Panc1 (cell line): ENCODE measurements around the gene AKAP8L. TPM values are rescaled to one million over a fixed set of nuclear protein-coding genes. Genes with fewer than 3 reads are reported as not detected.
"Not testable (repeated sequence)": the region's sequence is repeated elsewhere in the genome, so short reads cannot be mapped to it uniquely, and the experiment has no call there.

Source experiments
- ATAC-seq: fragments of 200-7000 bp; cut with Tn5 transposase; 2 replicates; pipeline ENCODE4 v1.9.1; 2020; ENCODE audit warnings: mild to moderate bottlenecking, moderate library complexity
- BruUV-seq: library from RNA; stranded (reverse); fragments of 400-500 nt; replicated peaks from 2 replicates; lab custom pipeline; 2021; lab: Mats Ljungman, UMichigan
- CTCF ChIA-PET: fragments of 300-600 bp; sonication (Branson Sonifier 250); formaldehyde crosslinking; loops from one replicate; lab custom pipeline; 2022; ENCODE audit warnings: antibody characterized with exemption; lab: Charles Lee
- POLR2A ChIA-PET: fragments of 300-600 bp; sonication (Branson Sonifier 250); formaldehyde crosslinking; loops from one replicate; lab custom pipeline; 2022; ENCODE audit warnings: antibody characterized with exemption; lab: Charles Lee
- DNase-seq: peaks from one replicate; pipeline ENCODE4 v3.0.0-alpha.2; 2010; ENCODE audit warnings: low read depth, low spot score
- H3K27ac ChIP-seq: 2 replicates; pipeline ENCODE4 v1.5.1; 2011; ENCODE audit warnings: mild to moderate bottlenecking, low read length, inconsistent platforms
- H3K27me3 ChIP-seq: fragments of 200-500 bp; sonication (Bioruptor generic); 2 replicates; pipeline ENCODE4 v1.6.0; 2014; ENCODE audit warnings: low read length, inconsistent platforms; ENCODE audit not compliant: control insufficient read depth, insufficient read depth
- H3K36me3 ChIP-seq: fragments of 200-500 bp; sonication (Bioruptor generic); 2 replicates; pipeline ENCODE4 v1.5.1; 2014; ENCODE audit warnings: inconsistent platforms, mild to moderate bottlenecking, low read length, moderate library complexity; ENCODE audit not compliant: control insufficient read depth, insufficient read depth
- H3K4me1 ChIP-seq: 2 replicates; pipeline ENCODE4 v1.5.1; 2011; ENCODE audit warnings: inconsistent platforms, mild to moderate bottlenecking, low read length, moderate library complexity; ENCODE audit not compliant: control insufficient read depth, insufficient read depth
- H3K4me3 ChIP-seq, 2 experiments: 2 replicates each; pipeline ENCODE4 v1.5.1; 2011 to 2012; ENCODE audit warnings: low read depth in 2 of 2, low read length in 2 of 2, mild to moderate bottlenecking in 2 of 2, inconsistent platforms in 1 of 2, moderate library complexity in 1 of 2
- H3K9me3 ChIP-seq: fragments of 200-500 bp; sonication (Bioruptor generic); 2 replicates; pipeline ENCODE4 v1.5.1; 2014; ENCODE audit warnings: low read depth, mild to moderate bottlenecking, inconsistent platforms, low read length, moderate library complexity; ENCODE audit not compliant: control insufficient read depth, insufficient read depth
- POLR2AphosphoS5 ChIP-seq: IDR thresholded peaks from 2 replicates; pipeline ENCODE4 v1.6.1; 2012; ENCODE audit warnings: mild to moderate bottlenecking, low read depth, low read length, moderate library complexity
- SIN3A ChIP-seq: IDR thresholded peaks from 2 replicates; pipeline ENCODE4 v1.6.1; 2012; ENCODE audit warnings: low read depth, mild to moderate bottlenecking, low read length, moderate library complexity, borderline replicate concordance; ENCODE audit not compliant: insufficient read depth
- TCF7L2 ChIP-seq: IDR thresholded peaks from 2 replicates; pipeline ENCODE4 v1.6.1; 2011; ENCODE audit warnings: mild to moderate bottlenecking, low read depth, low read length, inconsistent platforms
- in situ Hi-C: cut with HindIII; loops from 2 replicates; pipeline ENCODE4 v1.10.0; 2016; ENCODE audit warnings: low sequenced_read_pairs, low pct_unique_long_range_greater_than_20kb
- intact Hi-C: fragments of 100-400 bp; cut with micrococcal nuclease; formaldehyde crosslinking; loops from one replicate; pipeline ENCODE4 v1.10.0; 2022; ENCODE audit not compliant: unreplicated experiment
- total RNA-seq: library from RNA; stranded (reverse); gene quantifications from one replicate; pipeline ENCODE4 v1.2.1, GENCODE V29; 2021; ENCODE audit not compliant: unreplicated experiment
- TF ChIP-seq, protein P1 (sequence below): fragments of 450-650 bp; IDR thresholded peaks from 2 replicates; pipeline ENCODE4 v1.5.1; 2017; ENCODE audit warnings: mild to moderate bottlenecking
- TF ChIP-seq, protein P2 (sequence below), 2 experiments: IDR thresholded peaks; 2 replicates each; pipeline ENCODE4 v1.6.1; 2011 to 2012; ENCODE audit warnings: low read depth in 2 of 2, control low read depth in 1 of 2, low read length in 1 of 2, mild to moderate bottlenecking in 1 of 2, moderate library complexity in 1 of 2; ENCODE audit not compliant: insufficient read depth in 1 of 2

Gene AKAP8L
- total RNA-seq, 1 experiment from 2014 or later, result 65.5 TPM

DNA sequence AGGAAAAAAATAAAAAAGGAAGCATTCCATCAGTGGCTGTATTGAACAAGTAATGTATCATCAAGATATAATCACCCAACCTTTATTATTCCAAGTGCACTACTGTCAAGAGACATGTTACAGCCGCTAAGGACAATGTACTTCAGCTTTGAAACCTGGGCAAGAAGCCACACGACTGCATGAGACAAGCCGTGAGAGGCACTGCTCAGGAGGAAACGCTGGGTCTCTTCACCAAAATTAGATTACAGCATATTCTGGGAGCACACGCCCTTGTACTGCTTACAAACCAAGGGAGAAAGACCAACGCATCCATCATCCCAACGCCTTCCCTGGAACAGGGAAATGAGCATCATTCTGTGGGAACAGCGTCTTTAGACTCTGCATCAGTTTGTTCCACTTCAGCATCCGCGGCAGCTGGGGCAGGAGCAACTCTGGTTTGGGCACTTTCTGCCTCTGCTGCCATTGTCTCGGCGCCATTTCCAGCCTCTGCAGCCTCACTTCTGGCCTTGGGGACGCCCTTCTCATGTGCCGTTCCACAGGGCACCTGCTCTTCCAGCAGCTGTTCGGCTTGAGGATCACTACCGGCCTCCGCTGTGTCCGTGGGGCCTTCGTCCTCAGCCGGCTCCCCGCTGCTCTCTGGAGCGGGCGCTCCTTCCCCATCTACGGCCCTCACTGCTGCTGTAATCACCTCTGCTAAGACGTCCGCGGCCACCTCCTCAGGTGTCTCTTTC, 64.1 kb downstream of the AKAP8L start:
- 0 out of 2 replicates have a peak, but pooled peaks have one; percentile 35 for ATAC-seq
- CTCF ChIA-PET, result no interaction called here
- in situ Hi-C loops, result no loop called here

DNA sequence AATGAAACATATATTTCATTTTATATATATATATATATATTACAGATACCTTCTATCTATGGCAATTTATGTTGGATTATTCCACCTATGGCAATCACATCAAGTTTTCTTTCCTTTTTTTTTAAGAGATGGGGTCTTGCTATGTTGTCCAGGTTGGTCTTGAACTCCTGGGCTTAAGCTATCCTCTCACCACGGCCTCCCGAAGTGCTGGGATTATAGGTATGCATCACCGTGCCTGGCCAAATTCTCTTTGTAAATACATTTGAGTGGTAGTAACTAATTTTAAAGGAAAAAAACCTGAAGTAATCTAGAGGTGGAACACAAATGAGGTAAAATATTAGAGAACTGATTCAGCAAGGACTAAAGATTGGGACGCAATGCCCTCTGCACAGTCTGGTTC, 64.9 kb downstream of the AKAP8L start:
- ChIA-PET CTCF (no interaction called here), POLR2A (no interaction called here)
- no peak overlapping the region for H3K27ac ChIP-seq
- H3K4me1 ChIP-seq, result no peaks in the 10 kb centered on the region
- ATAC-seq, result no peak
- H3K4me3 ChIP-seq, result no peak overlapping the region
- BruUV-seq, result no TSS peak
- no peaks in the 10 kb centered on the region for H3K27me3 ChIP-seq
- no peaks in the 10 kb centered on the region for H3K9me3 ChIP-seq
- TF ChIP-seq POLR2AphosphoS5 (no peak), SIN3A (no peak), TCF7L2 (no peak)
- TF ChIP-seq, protein P1, sequence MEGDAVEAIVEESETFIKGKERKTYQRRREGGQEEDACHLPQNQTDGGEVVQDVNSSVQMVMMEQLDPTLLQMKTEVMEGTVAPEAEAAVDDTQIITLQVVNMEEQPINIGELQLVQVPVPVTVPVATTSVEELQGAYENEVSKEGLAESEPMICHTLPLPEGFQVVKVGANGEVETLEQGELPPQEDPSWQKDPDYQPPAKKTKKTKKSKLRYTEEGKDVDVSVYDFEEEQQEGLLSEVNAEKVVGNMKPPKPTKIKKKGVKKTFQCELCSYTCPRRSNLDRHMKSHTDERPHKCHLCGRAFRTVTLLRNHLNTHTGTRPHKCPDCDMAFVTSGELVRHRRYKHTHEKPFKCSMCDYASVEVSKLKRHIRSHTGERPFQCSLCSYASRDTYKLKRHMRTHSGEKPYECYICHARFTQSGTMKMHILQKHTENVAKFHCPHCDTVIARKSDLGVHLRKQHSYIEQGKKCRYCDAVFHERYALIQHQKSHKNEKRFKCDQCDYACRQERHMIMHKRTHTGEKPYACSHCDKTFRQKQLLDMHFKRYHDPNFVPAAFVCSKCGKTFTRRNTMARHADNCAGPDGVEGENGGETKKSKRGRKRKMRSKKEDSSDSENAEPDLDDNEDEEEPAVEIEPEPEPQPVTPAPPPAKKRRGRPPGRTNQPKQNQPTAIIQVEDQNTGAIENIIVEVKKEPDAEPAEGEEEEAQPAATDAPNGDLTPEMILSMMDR, result no peak
- TF ChIP-seq, protein P2, sequence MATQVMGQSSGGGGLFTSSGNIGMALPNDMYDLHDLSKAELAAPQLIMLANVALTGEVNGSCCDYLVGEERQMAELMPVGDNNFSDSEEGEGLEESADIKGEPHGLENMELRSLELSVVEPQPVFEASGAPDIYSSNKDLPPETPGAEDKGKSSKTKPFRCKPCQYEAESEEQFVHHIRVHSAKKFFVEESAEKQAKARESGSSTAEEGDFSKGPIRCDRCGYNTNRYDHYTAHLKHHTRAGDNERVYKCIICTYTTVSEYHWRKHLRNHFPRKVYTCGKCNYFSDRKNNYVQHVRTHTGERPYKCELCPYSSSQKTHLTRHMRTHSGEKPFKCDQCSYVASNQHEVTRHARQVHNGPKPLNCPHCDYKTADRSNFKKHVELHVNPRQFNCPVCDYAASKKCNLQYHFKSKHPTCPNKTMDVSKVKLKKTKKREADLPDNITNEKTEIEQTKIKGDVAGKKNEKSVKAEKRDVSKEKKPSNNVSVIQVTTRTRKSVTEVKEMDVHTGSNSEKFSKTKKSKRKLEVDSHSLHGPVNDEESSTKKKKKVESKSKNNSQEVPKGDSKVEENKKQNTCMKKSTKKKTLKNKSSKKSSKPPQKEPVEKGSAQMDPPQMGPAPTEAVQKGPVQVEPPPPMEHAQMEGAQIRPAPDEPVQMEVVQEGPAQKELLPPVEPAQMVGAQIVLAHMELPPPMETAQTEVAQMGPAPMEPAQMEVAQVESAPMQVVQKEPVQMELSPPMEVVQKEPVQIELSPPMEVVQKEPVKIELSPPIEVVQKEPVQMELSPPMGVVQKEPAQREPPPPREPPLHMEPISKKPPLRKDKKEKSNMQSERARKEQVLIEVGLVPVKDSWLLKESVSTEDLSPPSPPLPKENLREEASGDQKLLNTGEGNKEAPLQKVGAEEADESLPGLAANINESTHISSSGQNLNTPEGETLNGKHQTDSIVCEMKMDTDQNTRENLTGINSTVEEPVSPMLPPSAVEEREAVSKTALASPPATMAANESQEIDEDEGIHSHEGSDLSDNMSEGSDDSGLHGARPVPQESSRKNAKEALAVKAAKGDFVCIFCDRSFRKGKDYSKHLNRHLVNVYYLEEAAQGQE (IDR thresholded peaks at IDR 0.05; ENCODE audit: insufficient read depth in 1 of 2, low read depth in 2 of 2, low read length in 1 of 2), result no peak
- in situ Hi-C loops (no loop called here), intact Hi-C loops (no loop called here)
- DNase-seq, result no peak
- H3K36me3 ChIP-seq, result peaks cover 3% of the 10 kb centered on the region; the same call in 1 of the 2 replicates

More for the DNA sequence above, 64.1 kb downstream of the AKAP8L start:
- Histone ChIP-seq H3K27ac (no peak overlapping the region), H3K4me3 (no peak overlapping the region), H3K9me3 (no peaks in the 10 kb centered on the region), H3K36me3 (peaks cover 3% of the 10 kb centered on the region; the same call in 1 of the 2 replicates), H3K4me1 (no peaks in the 10 kb centered on the region), H3K27me3 (no peaks in the 10 kb centered on the region)
- intact Hi-C loops, result no loop called here
- BruUV-seq, result no TSS peak
- TF ChIP-seq, protein P1, result no peak
- TF ChIP-seq, protein P2 (IDR thresholded peaks at IDR 0.05; ENCODE audit: insufficient read depth in 1 of 2, low read depth in 2 of 2, low read length in 1 of 2), result no peak
- TF ChIP-seq POLR2AphosphoS5, result no peak
- TF ChIP-seq SIN3A, result no peak
- no peak for TF ChIP-seq TCF7L2
- POLR2A ChIA-PET, result no interaction called here
- no peak for DNase-seq

DNA sequence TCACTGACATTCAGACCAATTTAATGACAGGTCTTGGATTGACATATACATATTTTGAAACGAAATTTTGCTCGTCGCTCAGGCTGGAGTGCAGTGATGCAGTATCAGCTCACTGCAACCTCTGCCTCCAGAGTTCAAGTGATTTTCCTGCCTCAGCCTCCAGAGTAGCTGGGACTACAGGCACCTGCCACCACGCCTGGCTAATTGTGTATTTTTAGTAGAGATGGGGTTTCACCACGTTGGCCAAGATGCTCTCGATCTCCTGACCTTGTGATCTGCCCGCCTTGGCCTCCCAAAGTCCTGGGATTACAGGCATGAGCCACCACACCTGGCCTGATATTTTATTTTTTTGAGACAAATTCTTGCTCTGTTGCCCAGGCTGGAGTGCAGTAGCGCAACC, 66.3 kb downstream of the AKAP8L start:
- H3K4me1 ChIP-seq, POLR2A ChIA-PET, DNase-seq, BruUV-seq, H3K9me3 ChIP-seq, H3K27me3 ChIP-seq, in situ Hi-C loops, H3K4me3 ChIP-seq, H3K36me3 ChIP-seq, H3K27ac ChIP-seq, intact Hi-C loops: not testable (repeated sequence)
- ATAC-seq, result 0 out of 2 replicates have a peak, but pooled peaks have one; percentile 12
- CTCF ChIA-PET, result interaction anchor here (0.6 kb wide), 1 partner anchor 10 kb away, joined by 7 read pairs; no protein-coding TSS in a partner anchor
